CD4-positive, alpha-beta T cell (primary cell): ENCODE results near the gene DQX1. TPM values are rescaled to one million over a fixed set of nuclear protein-coding genes. Genes with fewer than 3 reads are reported as not detected.

Source experiments
- ATAC-seq: fragments of 200-7000 bp; cut with Tn5 transposase; one replicate; pipeline ENCODE4 v1.10.0; 2022; ENCODE audit warnings: mild to moderate bottlenecking; ENCODE audit not compliant: poor library complexity
- CTCF ChIA-PET: fragments of 350-600 bp; sonication (Branson Sonifier 250); formaldehyde crosslinking; loops from one replicate; lab custom pipeline; 2021; ENCODE audit warnings: antibody characterized with exemption, inconsistent platforms; lab: Charles Lee
- POLR2A ChIA-PET: fragments of 350-600 bp; sonication (Branson Sonifier 250); formaldehyde crosslinking; loops from one replicate; lab custom pipeline; 2021; ENCODE audit warnings: antibody characterized with exemption, inconsistent platforms; lab: Charles Lee
- DNase-seq, 14 experiments: peaks; one replicate each; pipeline ENCODE4 v3.0.0-alpha.2; 2013 to 2020; ENCODE audit warnings: mixed read lengths in 2 of 14
- H3K27ac ChIP-seq, 2 donors: one replicate each; pipeline versions ENCODE4 v1.5.1 to v1.7.0; 2013; ENCODE audit warnings: low read length in 2 of 2, low read depth in 1 of 2, mild to moderate bottlenecking in 1 of 2
- H3K27me3 ChIP-seq, 2 experiments: 1 replicate in 1 of 2; 2 replicates in 1 of 2; pipeline versions ENCODE4 v1.6.1 to v1.7.0; 2013; ENCODE audit warnings: low read length in 2 of 2, control low read depth in 1 of 2, mild to moderate bottlenecking in 1 of 2, moderate library complexity in 1 of 2; ENCODE audit not compliant: insufficient read depth in 2 of 2, control insufficient read depth in 1 of 2
- H3K36me3 ChIP-seq: one replicate; pipeline ENCODE4 v1.6.1; 2013; ENCODE audit warnings: low read length, control low read depth; ENCODE audit not compliant: insufficient read depth
- H3K4me1 ChIP-seq: one replicate; pipeline ENCODE4 v1.6.1; 2013; ENCODE audit warnings: low read length, control low read depth; ENCODE audit not compliant: insufficient read depth
- H3K4me3 ChIP-seq: one replicate; pipeline ENCODE4 v1.5.1; 2013; ENCODE audit warnings: mild to moderate bottlenecking, low read length, moderate library complexity
- H3K9me3 ChIP-seq, 2 experiments: 1 replicate in 1 of 2; 2 replicates in 1 of 2; pipeline versions ENCODE4 v1.6.1 to v1.7.0; 2013; ENCODE audit warnings: low read length in 2 of 2, mild to moderate bottlenecking in 2 of 2, control low read depth in 1 of 2, moderate library complexity in 1 of 2; ENCODE audit not compliant: control insufficient read depth in 1 of 2, insufficient read depth in 1 of 2
- H3K27ac Mint-ChIP-seq: one replicate; pipeline ENCODE4 v1.8.0; 2020; ENCODE audit warnings: mixed read lengths
- H3K27me3 Mint-ChIP-seq: one replicate; pipeline ENCODE4 v1.8.0; 2021; ENCODE audit warnings: mixed read lengths
- H3K36me3 Mint-ChIP-seq: one replicate; pipeline ENCODE4 v1.8.0; 2021; ENCODE audit warnings: low read depth, mixed read lengths
- H3K4me1 Mint-ChIP-seq: one replicate; pipeline ENCODE4 v1.8.0; 2021; ENCODE audit warnings: low read depth, mixed read lengths
- H3K4me3 Mint-ChIP-seq: one replicate; pipeline ENCODE4 v1.8.0; 2020; ENCODE audit warnings: mild to moderate bottlenecking, mixed read lengths
- H3K9me3 Mint-ChIP-seq: one replicate; pipeline ENCODE4 v1.8.0; 2020; ENCODE audit warnings: mixed read lengths
- intact Hi-C, 2 experiments: fragments of 100-400 bp; cut with DNase I in 1 of 2; cut with micrococcal nuclease in 1 of 2; formaldehyde crosslinking; loops; one replicate each; pipeline versions ENCODE4 v1.15.1 to v1.9.0; 2023 to 2025; cut with DNase I, micrococcal nuclease
- total RNA-seq, 174 experiments: library from RNA in 2 of 174; stranded (reverse) in 2 of 174; gene quantifications; one replicate each; pipeline ENCODE4 v1.2.3 and lab custom pipeline; 2021 to 2026
- TF ChIP-seq, protein P1 (sequence below): fragments of 200-600 bp; IDR thresholded peaks from one replicate; pipeline ENCODE4 v1.8.0; 2022; ENCODE audit warnings: antibody characterized with exemption, mild to moderate bottlenecking

Gene DQX1
- total RNA-seq, 2 experiments from 2014 or later: 0.22 TPM; not detected in 1

DNA sequence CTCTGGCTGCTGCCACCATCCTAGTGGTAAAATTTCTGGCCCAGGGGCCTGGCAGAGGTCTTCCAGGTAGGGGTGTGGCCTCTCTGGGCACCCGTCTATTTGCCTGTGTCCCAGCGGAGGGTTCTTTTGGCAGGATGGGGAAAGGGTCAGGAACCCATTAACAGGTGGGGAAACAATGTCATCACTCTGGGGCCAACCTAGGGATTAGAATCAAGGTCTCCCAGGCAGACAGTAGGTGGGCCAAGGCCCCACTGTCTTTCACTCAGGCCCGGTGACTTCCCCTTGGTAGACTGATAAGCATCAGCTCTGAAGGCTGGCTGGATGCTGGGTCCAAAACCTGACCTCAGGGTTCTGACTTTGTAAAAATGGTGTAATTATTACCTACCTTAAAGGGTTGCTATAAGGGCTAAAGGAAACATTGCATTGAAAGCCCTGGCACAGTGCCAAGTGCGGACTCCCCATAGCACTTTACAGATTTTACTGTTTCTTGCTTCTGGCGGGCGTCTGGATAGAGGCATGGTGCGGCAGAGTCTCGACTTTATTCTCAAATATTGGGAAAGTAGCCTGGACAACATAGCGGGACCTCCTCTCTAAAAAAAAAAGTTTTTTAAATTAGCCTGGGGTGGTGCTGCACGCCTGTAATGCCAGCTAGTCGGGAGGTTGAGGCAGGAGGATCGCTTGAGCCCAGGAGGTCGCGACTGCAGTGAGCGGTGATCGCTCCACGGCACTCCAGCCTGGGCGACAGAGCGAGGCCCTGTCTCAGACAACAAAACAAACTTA lies 28.8 kb downstream of the DQX1 start:
- H3K4me3 ChIP-seq: peak overlapping the region; percentile 64
- Mint-ChIP-seq H3K27ac (no peak overlapping the region), H3K9me3 (no peaks in the 10 kb centered on the region), H3K36me3 (peaks cover 22% of the 10 kb centered on the region), H3K27me3 (peaks cover 45% of the 10 kb centered on the region), H3K4me1 (peaks cover 38% of the 10 kb centered on the region), H3K4me3 (peak overlapping the region; percentile 54)
- ChIA-PET CTCF (interaction anchor here (1.1 kb wide), 1 partner anchor 13 kb away, joined by 3 read pairs; no protein-coding TSS in a partner anchor), POLR2A (interaction anchor here (0.8 to 4.5 kb wide), 4 partner anchors 10 to 39 kb away, joined by 3 to 21 read pairs (median 5); partner anchors contain the start of genes CCDC142, PCGF1, TTC31 and WBP1)
- intact Hi-C loops: no loop called here
- H3K27ac ChIP-seq: no peak overlapping the region
- no peak for ATAC-seq
- no peak for DNase-seq
- TF ChIP-seq, protein P1, sequence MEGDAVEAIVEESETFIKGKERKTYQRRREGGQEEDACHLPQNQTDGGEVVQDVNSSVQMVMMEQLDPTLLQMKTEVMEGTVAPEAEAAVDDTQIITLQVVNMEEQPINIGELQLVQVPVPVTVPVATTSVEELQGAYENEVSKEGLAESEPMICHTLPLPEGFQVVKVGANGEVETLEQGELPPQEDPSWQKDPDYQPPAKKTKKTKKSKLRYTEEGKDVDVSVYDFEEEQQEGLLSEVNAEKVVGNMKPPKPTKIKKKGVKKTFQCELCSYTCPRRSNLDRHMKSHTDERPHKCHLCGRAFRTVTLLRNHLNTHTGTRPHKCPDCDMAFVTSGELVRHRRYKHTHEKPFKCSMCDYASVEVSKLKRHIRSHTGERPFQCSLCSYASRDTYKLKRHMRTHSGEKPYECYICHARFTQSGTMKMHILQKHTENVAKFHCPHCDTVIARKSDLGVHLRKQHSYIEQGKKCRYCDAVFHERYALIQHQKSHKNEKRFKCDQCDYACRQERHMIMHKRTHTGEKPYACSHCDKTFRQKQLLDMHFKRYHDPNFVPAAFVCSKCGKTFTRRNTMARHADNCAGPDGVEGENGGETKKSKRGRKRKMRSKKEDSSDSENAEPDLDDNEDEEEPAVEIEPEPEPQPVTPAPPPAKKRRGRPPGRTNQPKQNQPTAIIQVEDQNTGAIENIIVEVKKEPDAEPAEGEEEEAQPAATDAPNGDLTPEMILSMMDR: no peak
- H3K36me3 ChIP-seq: peaks cover 19% of the 10 kb centered on the region
- H3K4me1 ChIP-seq: peaks cover 29% of the 10 kb centered on the region
- H3K27me3 ChIP-seq: peaks cover 31 to 45% of the 10 kb centered on the region in 2 experiments
- peaks cover 0 to 22% of the 10 kb centered on the region in 2 experiments for H3K9me3 ChIP-seq

DNA sequence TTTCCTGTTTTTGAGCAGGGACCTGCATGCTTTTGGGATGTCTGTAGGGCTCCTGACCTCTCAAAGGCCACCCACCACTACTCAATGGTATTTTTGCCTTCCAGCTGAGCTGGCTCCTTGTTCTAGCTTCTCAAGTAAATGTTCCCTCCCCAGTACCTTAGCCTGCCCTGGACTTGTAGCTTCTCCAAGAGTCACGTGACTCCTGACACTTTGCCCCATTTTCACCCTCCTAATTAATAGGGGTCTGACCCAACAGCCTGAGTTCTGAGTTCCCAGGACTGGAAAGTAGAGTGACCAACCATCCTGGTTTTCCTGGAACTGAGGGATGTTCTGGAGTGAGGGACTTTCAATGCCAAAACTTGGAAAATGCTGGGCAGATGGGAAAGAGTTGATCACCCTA lies 30.6 kb downstream of the DQX1 start:
- DNase-seq (no peak), ATAC-seq (no peak)
- H3K27ac Mint-ChIP-seq: no peak overlapping the region
- Histone ChIP-seq H3K36me3 (peaks cover 36% of the 10 kb centered on the region), H3K9me3 (peaks cover 0 to 19% of the 10 kb centered on the region in 2 experiments), H3K27ac (no peak overlapping the region), H3K4me1 (peaks cover 28% of the 10 kb centered on the region), H3K27me3 (peaks cover 19 to 28% of the 10 kb centered on the region in 2 experiments), H3K4me3 (no peak overlapping the region)
- peaks cover 40% of the 10 kb centered on the region for H3K36me3 Mint-ChIP-seq
- TF ChIP-seq, protein P1: no peak
- ChIA-PET POLR2A (no interaction called here), CTCF (no interaction called here)
- intact Hi-C loops: no loop called here
- peaks cover 28% of the 10 kb centered on the region for H3K27me3 Mint-ChIP-seq
- H3K9me3 Mint-ChIP-seq: no peaks in the 10 kb centered on the region
- peaks cover 28% of the 10 kb centered on the region for H3K4me1 Mint-ChIP-seq
- H3K4me3 Mint-ChIP-seq: no peak overlapping the region

- peaks cover 51% of the 10 kb centered on the region for H3K36me3 ChIP-seq
These were observed 32.5 kb downstream of the DQX1 start for GRCh38 chr2:74493546-74493945.

More at GRCh38 chr2:74493546-74493945, 32.5 kb downstream of the DQX1 start:
- TF ChIP-seq, protein P1: no peak
- Mint-ChIP-seq H3K4me1 (peaks cover 12% of the 10 kb centered on the region), H3K4me3 (no peak overlapping the region), H3K36me3 (peaks cover 54% of the 10 kb centered on the region), H3K9me3 (no peaks in the 10 kb centered on the region), H3K27ac (no peak overlapping the region), H3K27me3 (peaks cover 11% of the 10 kb centered on the region)
- intact Hi-C loops: no loop called here
- CTCF ChIA-PET: no interaction called here
- H3K4me3 ChIP-seq: no peak overlapping the region
- H3K27me3 ChIP-seq: peaks cover 4 to 9% of the 10 kb centered on the region in 2 experiments
- DNase-seq (no peak), ATAC-seq (no peak)
- peaks cover 0 to 10% of the 10 kb centered on the region in 2 experiments for H3K9me3 ChIP-seq
- H3K27ac ChIP-seq: no peak overlapping the region
- peaks cover 12% of the 10 kb centered on the region for H3K4me1 ChIP-seq
- POLR2A ChIA-PET: no interaction called here
